GM18873 (cell line): ENCODE measurements around the gene AQP5.

ENCODE experiments used
- ATAC-seq: cut with Tn5 transposase; IDR thresholded peaks from one replicate; pipeline ENCODE4 v1.9.1; 2021; ENCODE audit warnings: mild to moderate bottlenecking, moderate library complexity, moderate number of reproducible peaks; ENCODE audit not compliant: unreplicated experiment, low FRiP score

AQP5 gene

DNA sequence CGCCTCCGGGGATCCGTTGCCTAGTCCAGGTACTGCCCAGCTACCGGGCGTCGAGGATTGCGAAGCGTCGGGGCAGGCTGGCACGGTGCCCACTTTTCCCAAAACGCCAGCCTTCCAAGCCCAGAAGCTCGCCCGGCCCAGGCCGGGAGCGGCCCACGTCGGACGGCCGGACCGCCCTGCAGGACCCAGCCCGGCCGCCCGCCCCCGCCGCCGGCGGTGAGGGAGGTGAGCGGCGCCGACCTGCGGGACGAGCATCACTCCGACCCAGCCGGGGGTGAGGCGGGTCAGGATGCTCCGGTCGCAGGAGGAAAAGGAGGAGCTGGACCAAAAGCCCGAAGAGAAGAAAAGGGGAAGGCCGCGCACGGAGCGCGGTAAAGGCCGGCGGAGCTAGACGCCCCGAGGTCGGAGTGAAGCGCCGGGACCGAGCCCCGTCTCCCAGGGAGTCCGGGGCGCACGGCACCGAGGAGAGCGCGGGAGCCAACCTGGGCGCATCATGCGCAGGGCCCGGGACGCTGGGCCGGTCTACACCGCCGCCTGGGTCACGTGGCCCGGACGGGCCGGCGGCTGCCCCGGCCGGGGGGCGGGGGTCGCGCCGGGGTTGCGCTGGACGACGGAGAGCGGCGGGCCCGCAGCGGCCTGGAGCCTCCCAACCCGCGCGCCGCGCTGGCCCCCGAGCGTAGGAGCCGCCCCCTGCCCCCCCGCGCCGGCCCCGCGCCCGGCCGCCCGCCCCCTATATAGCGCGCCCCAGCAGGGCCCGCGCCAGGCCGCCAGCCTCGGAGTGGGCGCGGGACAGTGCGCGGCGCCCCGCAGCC is at the start of gene AQP5:
Gene AQP5, plus strand, starts transcription at position 762 of the 812 bp plus-strand sequence. CDS start 146 bp downstream, outside the sequence.
- ATAC-seq: no peak

DNA sequence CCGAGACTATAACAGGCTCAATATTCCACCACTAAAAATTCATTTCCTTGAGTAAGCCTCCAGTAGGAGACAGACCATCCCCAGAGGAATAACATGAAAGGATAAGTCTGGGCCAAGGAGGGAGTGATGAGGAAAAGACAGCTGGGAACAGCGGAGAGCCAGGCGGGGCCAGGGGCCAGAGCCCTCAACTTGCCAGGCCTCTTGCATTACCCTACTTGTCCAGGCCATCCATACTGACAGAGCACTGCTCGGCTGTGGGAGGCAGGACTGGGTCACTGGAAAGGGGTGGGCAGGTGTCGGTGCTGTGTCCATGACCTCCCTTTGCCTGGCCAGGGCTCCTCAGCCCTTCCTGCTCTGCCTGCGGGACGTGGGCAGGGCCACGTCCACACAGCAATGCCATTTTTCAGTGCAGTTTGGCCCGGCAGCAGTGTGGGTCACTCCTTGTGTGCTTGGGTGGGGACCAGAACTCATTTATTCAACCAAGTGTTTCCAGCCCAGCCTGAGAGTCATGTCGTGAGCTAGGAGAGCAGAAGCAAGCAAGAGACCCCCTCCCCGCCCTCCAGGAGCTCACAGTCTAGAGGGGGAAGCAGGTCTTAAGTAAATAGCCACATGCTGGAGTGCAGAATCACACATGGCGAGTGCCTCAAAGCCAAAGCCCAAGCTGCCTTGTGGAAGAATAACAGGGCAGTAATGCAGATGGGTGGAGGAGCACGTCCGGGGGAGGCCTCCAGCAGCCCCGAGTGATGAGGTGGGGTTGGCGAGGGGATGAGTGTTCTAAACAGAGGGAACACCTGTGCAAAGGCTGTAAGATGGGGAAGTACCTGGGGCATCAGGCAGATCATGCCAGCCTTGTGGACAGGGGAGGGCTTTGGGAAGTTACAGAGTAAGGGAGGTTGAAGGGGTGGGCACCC is 49.1 kb upstream of the AQP5 start:
- no peak for ATAC-seq

DNA sequence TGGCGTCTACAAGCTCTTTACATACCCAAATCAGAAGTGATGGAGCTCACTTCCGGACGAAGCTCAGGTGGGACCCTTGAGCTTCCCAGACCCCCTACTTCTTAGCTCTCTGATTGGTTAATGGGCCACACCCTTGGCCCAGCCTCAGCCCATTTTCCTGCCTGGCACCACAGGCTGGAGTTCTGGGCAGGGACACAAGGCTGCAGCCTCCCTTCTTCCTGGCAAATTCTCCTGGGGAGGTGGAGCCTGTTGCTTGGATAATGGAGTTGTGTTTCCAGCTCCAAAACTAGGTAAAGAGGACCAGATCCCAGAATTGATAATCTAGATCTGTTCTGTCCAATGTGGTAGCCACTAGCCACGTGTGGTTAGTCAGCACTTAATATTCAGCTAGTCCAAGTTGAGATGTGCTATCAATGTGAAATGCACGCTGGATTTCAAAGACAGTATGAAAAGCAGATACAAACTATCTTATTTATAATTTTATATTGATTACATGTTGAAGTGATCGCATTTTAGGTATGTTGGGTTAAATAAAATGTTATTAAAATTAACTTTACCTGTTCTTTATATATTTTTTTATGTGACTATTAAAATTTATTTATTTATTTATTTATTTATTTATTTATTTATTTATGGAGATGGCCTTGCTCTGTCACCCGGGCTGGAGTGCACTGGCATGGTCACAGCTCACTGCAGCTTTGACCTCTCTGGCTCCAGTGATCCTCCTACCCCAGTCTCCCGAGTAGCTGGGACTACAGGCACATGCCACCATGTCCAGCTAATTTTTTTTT is 45.3 kb upstream of the AQP5 start:
- ATAC-seq: no peak

DNA sequence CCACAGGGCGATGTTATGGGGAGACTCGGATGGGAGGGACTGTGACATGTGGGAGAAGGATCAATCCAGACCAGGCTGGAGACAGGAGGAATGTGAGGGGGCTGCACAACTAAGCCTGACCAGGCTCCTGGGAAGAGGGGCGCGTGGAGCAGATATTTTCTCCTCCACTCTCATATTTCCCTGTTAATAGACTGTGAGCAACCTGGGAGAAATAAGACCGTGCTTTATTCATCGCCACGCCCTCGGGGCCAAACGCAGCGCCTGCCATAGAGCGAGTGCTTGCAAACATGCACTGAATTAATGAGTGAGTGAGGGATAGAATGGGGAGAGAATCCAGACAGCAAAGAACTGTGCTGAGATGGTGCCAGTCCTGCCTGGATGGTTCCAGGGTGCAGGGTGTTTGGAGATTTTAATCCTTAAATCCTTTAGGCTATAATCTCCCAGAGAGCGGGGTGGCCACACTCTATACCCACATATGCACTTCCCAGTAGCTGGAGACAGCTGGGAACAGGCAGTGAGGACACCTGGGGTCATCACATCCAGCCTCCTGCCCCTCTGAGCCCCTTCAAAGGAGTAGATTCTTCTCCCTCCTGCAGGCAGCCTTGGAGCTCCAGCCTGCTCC is 44.4 kb upstream of the AQP5 start:
- ATAC-seq: no peak

DNA sequence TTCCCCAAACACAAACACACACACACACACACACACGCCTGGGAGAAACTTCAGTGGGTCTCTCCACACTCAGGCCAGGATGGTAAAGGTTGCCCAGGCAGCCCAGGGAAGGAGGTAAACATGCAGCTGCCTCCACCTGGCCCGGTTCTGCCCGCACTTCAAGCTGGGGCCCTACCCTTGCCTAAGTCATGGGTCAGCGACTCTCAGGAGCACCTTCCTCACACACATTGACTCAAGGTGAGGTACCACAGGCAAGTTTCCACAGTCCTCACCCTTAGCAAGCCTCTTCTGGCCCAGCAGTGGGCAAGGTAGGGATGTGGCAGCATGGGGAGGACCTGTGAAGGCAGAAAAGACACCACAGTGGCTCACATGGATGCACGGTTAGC is 43.9 kb upstream of the AQP5 start:
- ATAC-seq: no peak

DNA sequence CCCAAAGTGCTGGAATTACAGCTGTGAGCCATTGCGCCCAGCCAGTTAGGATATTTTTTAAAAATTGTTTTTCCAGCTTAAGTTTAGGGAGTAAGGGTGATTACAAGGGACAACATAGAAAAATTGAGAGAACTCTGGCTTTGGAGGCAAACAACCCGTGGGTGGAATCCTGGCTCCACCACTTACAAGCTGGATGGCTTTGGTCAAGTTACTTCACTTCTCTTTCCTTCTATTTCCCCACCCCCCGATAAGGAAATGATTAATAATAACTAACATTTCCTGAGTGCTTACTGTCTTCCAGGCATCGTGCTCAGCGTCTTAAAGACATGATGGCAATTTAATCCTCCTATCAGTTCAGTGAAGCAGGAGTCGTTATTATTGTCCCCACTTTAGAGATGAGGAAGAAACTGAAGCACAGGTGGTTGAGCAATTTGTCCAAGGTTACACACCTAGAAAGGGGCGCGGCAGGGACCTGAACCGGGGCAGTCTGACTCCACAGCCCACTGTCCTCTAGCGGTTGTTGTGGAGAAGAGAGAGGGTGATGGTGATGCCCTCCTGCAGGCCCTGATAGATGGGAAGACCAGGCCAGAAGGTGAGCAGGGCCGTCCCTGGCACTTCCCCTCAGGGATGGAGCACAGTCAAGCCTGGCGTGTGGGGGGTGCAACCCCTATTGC is 41.3 kb upstream of the AQP5 start:
- ATAC-seq: no peak

DNA sequence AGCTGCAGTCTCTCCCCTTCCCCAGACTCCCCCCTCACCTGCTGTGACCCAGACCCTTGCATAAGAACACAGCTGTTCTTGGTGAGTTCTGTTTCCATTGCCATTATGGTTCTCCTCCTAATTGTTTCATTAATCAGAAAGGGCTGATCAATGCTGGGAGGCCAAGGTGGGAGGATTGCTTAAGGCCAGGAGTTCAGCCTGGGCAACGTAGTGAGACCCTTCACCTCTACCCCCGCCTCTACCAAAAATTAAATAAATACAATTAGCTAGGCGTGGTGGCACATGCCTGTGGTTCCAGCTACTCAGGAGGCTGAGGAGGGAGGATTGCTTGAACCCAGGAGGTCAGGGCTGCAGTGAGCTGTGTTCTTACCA is 40.8 kb upstream of the AQP5 start:
- ATAC-seq: no peak

DNA sequence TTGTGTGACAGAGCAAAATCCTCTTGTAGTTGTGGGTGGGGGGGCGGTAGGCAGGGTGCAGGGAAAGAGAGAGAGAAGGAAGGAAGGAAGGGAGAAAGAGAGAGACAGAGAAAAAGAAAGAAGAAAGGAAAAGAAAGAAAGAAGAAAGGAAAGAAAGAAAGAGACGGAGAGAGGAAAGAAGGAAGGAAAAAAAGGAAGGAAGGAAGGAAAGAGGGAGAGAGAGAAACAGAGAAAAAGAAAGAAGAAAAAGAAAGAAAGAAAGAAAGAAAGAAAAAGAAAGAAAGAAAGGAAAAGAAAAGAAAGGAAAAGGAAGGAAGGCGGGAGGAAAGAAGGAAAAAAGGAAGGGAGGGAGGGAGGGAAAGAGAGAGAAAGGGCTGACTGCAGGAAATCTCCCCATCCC is 40.4 kb upstream of the AQP5 start:
- no peak for ATAC-seq

DNA sequence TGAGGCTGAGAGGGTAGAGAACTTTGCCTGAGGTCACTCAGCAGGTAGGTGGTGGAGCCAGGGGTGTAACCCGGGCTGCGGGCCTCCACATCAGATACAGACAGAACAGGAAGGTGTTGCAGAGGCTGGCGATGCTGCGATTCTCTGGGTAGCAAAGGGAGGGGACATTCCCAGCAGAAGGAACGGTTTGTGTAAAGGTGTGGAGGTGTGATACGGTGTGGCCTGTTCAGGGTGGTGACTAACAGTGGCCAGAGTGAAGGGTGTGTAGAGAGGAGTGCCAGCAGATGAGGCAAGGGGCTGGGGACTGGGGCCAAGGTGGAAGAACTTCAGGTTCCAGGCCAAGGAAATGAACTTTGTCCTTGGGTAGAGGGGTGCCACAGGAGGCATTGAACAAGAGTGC is 39.7 kb upstream of the AQP5 start:
- no peak for ATAC-seq

DNA sequence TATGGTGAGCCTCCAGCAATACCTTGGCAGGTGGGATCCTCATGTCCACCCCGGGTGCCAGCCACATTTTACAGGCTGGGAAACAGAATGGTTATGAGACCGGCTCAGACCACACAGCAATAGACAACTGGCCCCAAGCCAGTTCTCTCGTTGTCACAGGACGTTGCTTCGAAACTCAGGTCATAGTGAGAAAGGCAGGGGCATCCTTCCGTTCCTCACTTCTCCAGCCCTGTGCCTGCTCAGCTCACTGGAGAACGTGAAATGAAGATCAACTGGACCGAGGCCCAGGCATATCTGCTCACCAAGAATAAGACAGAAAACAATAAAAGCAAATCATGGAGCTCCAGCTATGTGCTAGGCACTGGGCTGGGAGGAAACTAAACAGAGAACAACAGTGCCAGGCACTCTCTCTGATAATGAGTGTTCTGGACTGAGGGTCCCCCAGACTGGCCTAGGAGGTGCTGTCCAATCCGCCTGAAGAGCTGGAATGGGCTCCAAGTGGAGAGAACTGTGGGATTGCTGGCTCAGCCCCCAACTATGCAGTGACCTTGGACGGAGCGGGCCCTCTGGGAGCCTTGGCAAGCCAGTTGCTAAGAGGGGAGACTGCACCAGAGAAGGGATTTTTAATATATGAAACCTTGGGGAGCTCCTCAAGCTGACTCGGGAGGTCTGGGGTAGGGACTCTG is 39.2 kb upstream of the AQP5 start:
- no peak for ATAC-seq

DNA sequence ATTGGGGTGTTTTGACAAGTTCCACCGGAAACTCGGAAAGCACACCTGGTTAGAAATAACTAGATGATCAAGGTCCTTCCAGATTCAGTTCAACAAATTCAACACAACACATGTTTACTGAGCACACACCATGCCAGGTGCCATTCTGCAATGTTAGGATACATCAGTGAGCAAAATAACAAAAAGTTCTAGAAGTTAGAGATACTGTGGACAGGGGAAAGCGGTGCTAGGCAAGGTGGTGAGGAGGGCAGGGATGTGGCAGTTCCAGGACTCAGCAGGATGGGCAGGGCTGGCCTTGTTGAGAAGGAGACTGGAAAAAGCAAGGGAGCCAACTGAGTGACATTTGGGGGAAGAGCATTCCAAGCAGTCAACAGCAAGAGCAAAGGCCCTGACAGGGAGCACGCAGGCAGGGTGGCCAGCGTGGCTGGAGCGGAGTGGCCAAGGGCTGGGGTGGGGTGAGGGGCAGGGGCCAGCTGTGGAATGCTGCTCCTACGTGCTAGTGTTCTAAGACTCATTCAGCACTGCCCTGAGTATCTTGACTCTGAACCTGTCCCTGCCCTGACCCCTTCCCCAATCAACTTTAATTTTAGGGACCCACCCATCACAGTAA is 38.5 kb upstream of the AQP5 start:
- ATAC-seq: no peak

DNA sequence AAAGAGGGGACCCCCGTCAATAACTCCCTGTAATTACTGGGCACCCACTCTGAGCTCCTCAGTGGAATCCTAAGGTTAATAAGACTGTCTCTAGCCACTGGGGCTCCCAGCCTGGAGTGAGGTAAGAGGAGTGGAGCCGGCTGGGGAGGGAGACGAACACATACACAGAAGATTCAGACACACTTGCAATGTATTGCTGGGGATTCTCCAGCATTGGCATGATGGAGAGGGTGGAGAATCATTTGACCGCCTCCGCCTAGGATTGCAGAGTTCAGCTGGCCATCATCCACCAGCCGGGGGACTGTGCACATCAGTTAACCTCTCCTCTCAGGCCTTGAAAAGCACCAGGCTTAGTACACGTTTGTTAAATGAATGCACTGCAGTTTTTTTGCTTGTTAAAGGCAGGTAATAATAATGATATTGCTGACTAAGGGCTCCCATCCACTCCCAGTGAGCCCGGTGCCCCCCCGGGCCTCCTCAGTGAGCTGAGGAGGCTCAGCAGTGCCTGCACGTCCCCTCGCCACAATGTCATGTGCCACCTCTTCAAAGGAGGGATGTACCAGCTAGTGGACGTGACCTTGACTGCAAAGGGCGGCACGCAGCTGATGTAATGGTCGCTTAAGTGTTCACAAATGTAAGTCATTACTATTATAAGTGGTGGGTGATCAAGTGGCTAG is 37.7 kb upstream of the AQP5 start:
- ATAC-seq: no peak

DNA sequence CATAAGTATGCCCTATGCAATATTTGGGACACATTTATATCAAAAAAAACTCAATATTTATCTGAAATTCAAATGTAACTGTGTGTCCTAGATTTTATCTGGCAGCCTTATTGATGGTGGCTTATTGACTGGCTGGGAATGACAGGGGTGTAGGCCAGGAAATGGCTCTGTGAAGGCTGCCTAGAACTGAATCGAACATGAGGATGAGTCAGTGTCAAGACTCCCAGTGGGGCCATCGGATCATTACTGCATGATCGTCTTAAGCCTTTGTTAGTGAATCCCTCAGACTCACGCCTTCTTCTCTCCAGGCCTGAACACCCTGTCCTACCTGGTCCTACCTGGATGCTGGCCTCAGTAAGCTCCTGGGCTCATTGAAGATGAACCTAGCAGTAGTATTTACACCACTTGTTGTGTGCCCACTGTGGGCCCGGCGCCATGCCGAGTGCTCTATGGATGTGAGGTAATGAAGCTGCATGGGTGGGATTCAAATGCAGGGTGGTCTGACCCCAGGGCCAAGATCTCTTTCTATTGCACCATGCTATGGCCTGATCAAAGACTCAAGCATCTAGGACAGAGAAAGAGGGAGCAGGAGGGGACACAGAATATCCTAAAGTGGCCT is 36.9 kb upstream of the AQP5 start:
- no peak for ATAC-seq

DNA sequence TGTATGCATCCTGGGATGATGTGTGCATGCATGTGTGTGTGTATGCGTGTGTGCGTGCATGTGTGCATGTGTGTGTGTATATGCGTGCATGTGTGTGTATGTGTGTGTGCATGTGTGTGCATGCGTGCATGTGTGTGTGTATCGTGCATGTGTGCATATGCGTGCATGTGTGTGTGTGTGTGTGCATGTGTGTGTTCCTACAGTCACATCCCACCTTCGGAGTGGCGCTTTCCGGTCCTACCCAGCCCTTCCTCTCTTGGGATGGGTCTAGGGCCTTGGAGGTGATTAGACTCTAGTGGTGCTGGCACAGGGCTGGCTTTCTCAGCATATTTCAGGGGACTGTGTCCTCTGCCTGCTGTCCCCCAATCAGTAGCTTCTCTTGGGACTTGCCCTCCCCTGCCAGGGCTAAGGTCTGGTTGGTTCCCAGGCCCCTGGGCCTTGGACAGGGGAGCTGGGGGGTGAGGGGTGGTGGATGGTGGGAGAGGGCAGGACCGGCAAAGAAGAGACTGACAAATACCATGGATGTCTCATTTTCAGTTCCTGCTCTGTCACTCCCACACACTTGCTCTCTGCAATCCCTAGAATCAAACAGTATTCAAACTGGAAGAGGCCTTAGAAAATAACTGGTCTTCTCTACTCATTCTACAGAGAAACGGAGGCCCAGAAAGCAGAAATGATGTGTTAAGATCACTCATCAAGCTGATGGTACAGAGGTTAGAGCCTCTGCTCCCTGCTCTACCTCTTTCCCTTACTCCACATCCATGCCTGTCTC is 36.1 kb upstream of the AQP5 start:
- no peak for ATAC-seq

DNA sequence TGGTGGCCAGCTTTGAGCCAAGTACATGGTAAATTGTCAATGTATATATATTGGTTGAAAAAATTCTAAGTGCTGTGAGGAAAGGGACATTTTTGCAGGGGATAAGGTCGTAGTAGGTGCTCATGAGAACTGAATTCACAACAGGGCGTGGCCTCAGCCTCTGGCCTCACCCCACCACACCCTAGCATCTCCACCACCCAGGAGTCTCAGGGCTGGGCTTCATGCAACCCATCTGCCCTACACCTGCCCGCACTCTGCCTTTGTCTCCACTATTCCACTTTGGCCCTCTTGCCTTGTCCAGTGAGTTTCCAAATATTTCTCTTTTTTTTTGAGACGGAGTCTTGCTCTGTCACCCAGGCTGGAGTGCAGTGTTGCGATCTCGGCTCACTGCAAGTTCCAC is 33.2 kb upstream of the AQP5 start:
- ATAC-seq: no peak

DNA sequence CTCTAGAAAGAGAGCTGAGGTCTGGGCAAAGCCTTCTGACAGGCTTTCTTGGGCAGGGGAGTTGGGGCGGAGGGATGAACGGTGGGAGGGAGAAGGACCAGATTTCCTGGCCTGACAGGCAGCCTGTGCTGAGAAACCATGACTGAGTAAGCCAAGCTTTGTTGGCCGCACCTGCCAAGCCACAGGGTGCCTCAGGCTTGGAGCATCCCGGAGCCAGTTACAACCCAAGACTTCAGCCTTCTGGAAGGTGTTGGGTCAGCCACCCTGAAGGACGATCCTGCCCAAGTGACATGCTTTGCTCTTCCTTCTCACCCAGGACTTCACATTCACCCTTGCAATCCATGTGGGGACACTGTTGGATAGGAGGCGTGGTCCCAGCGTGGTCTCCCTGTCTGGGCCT is 32.1 kb upstream of the AQP5 start:
- ATAC-seq: no peak
